SW 1271 (cell line): Measurements from ENCODE around the gene METTL2B.

Source experiments
- DNase-seq, 2 experiments: peaks; one replicate each; lab custom pipeline; 2025; lab: John Stamatoyannopoulos, UW

Gene METTL2B

GRCh38 chr7:128476402-128477335 is at the start of gene METTL2B:
TSS of gene METTL2B (plus strand) at chr7:128476748. CDS start at chr7:128476766, 18 bp downstream.
- peak; percentile 81 to 92 for DNase-seq

GRCh38 chr7:128427289-128427891 is 49.2 kb upstream of the METTL2B start:
- DNase-seq: peak in 1 of 2 experiments; percentile 47

GRCh38 chr7:128430207-128430606 is 46.3 kb upstream of the METTL2B start:
- no peak for DNase-seq

- no peak for DNase-seq
These were observed 45.3 kb upstream of the METTL2B start for GRCh38 chr7:128431221-128431620.

- no peak for DNase-seq
These were observed 44.8 kb upstream of the METTL2B start for GRCh38 chr7:128431754-128432153.

- no peak for DNase-seq
These were observed 41.9 kb upstream of the METTL2B start for GRCh38 chr7:128434413-128435326.

- no peak for DNase-seq
These were observed 41.2 kb upstream of the METTL2B start for GRCh38 chr7:128435327-128435686.

GRCh38 chr7:128437426-128438332 is 38.9 kb upstream of the METTL2B start:
- no peak for DNase-seq

GRCh38 chr7:128442356-128442755 is 34.2 kb upstream of the METTL2B start:
- no peak for DNase-seq

GRCh38 chr7:128443831-128444600 is 32.5 kb upstream of the METTL2B start:
- DNase-seq: no peak

- no peak for DNase-seq
These were observed 30.2 kb upstream of the METTL2B start for GRCh38 chr7:128446306-128446705.

GRCh38 chr7:128447941-128448564 is 28.5 kb upstream of the METTL2B start:
- DNase-seq: no peak

- no peak for DNase-seq
These were observed 27.7 kb upstream of the METTL2B start for GRCh38 chr7:128448751-128449302.

- DNase-seq: no peak
These were observed 26.1 kb upstream of the METTL2B start for GRCh38 chr7:128450409-128450808.

- DNase-seq: no peak
These were observed 25.6 kb upstream of the METTL2B start for GRCh38 chr7:128450913-128451312.

GRCh38 chr7:128452552-128452951 is 24.0 kb upstream of the METTL2B start:
- DNase-seq: no peak

- DNase-seq: no peak
These were observed 22.4 kb upstream of the METTL2B start for GRCh38 chr7:128453836-128454804.

- DNase-seq: peak in 1 of 2 experiments; percentile 38
These were observed 21.6 kb upstream of the METTL2B start for GRCh38 chr7:128454808-128455542.
